HG03575 (cell line): ENCODE results near the gene KRT86.

Source experiments
- ATAC-seq: cut with Tn5 transposase; IDR thresholded peaks from one replicate; pipeline ENCODE4 v1.9.1; 2021; ENCODE audit not compliant: unreplicated experiment, insufficient number of reproducible peaks, low FRiP score; ENCODE audit errors: extremely low read depth

Gene KRT86

DNA sequence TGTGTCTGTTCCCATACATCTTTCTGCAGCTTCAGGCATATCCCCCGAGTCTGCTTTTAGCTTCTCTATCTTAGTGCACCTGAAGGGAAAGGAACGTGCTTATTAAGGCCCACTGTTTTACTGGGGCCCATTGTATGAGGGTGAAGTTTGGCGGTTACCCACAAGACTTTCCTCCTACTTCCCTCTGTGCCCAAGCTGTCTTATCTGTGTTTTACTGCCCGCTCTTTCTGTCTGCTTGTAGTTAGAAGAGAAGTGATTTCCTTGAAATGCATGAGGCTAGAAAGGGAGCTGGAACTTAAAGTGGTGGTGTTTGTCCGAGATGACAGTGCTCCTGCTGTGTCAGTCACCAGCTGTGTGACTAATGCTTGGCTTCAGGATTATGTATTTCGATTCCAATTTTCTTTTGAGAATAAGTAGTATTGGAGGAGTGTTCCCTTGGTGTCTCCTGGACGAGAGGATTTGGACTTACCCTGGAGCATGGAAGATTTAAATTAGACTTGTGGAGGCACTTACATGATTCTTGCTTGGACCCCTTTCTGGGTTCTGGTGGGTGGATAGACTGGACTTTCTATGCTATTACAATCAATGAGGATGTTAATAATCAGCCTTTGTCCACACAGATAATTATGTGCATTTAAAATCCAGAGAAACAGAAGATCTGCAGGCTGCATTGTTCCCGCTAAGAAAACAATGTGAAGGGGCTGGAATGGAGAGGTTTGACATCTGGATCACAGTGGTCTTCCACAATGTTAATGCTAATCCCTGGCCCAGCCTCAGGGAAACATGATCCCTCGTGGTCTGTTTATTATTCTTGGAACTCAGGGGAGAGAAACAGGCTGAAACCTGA, 13.9 kb upstream of the KRT86 start:
- no peak for ATAC-seq

DNA sequence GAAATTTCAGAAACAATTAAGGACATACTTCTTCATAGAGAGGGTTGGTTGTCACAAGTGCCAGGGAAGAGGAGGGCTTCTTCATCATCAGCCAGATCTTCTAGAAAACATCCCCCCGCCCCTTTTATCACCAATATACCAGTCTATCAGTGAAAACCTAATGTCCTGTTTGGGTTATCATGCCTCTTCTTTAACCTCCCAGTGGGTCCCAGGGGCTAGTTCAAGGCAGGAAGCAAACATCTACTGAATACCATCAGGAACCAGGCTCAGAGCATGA, 13.3 kb upstream of the KRT86 start:
- ATAC-seq, result no peak

DNA sequence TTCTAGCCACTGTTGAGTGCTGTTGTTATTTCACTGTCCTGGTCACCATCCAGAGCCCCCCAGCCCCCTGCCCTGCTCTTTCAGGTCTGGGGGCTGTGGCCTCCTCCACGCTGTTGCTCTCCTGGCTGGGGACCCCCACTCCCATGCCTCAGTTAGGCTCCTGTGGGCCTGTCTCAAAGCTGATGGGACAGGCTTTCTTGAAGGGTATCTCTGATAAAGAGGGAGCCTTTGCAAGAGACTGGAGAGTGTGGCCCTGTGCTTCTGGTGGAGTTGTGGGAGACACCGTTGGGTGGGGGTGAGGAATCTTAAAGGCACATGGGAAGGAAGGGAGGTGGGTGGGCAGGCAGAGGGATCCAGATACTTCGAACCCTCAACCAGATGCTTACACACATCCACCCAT, 12.2 kb upstream of the KRT86 start:
- ATAC-seq, result no peak

DNA sequence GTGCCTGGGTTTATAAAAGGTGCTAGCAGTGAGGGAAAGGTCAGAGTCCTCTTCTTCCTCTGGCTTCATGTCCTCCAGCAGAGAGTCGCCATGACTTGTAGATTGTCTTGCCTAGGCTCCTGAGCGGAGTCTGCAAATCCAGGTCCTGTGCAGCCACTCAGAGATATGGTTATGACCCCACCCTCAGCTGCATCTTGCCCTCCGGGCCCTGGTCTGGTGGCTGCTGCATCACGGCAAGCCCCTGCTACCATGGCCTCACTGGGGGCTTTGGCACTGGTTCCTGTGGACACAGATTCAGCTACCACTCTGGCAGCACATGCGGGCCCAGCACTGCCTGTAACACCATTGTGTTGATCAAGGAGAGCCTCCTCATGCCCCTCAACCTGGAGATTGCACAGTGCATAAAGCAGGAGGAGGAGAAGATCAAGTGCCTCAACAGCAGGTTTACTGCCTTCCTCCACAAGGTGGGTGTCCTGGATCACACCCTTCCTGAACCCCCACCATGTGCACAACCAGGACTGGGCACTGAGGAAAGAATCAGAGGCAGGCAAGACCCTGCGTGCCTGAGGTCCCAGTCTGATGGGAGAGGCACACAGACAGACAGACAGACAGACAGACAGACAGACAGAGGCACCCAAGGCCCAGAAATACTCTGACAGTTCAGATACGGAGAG, 10.5 kb upstream of the KRT86 start:
- ATAC-seq, result no peak

DNA sequence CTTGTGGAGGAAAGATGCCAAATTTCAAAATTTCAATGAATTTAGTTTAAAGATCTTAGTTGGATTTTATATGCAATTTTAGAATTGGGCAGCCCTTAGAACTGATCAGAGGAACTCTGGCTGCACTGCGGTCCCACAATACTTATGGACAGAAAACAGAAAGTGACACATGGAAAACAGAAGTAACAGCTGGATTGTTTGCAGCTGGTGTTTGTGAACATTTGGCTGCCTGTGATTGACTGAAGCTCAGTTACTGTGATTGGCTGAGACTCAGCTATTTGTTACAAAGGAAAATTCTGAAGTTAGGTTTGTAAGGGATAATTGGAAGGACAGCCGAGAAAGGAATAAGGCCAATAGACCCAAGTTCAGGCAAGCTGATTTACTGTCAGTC, 10.0 kb upstream of the KRT86 start:
- no peak for ATAC-seq

DNA sequence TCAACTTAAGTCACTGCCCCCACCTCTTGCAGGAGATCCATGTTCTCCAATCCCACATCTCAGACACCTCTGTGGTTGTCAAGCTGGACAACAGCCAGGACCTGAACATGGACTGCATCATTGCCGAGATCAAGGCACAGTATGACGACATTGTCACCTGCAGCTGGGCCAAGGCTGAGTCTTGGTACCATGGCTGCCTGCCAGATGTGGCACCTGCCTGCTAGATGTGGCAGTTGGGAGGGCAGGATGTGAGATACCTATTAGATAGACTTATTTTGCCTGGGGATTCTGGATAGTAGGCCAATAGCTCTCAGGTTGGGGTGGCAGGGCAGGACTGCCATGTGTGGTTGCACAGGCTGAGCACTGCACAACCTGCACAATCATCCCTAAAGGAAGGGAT, 7.9 kb upstream of the KRT86 start:
- no peak for ATAC-seq

DNA sequence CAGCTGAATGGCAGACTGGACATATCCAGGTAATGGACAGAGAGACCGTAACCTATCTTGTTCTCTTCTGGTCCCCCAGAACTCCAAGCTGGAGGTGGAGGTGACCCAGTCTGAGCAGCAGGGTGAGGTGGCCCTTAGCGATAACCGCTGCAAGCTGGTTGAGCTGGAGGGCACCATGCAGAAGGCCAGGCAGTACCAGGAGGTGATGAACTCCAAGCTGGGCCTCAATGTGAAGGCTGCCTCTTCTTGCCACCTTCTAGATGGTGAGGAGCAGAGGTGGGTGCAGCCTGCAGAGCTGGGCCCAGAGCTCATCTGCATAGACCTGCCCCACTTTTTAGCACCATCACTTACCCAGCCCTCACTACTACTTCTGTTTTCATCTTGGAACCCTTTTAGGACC, 7.2 kb upstream of the KRT86 start:
- no peak for ATAC-seq

DNA sequence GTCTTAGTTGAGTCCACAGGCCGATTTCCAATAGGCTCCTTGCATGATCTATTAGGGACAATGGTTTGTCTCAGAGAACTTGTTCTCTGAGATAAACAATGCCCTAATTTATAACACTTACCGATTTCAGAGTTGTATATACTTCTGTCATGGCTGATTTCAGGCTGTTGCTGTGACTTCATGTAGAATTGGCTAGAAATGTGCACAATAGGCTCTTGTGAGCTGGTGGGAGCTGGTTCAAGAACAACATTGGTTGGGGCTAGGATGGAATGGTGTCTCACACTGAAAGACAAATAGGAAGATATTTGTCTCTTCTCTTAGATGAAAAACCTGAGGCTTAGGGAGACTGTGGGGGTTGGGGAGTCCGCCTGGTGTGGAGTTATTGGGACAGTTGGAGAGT, 6.7 kb upstream of the KRT86 start:
- no peak for ATAC-seq

DNA sequence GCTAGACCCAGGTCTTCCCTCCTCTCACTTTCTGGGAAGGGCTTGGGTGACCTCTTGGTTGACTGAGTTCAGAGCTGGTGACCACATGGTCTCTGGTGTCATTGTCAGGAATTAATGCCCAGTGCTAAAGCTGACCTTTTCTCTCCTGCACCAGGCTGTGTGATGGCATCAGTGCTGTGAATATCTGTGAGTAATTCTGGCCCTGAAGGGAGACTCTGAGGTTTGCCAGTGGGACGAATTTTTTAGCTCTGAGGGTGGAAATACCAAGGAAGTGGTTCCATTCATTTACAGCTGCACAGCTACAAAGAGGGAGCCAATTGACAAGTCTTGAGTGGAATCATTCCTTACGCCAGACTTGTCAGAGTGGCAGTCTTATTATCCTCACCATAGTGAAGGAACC, 6.2 kb upstream of the KRT86 start:
- ATAC-seq, result no peak

DNA sequence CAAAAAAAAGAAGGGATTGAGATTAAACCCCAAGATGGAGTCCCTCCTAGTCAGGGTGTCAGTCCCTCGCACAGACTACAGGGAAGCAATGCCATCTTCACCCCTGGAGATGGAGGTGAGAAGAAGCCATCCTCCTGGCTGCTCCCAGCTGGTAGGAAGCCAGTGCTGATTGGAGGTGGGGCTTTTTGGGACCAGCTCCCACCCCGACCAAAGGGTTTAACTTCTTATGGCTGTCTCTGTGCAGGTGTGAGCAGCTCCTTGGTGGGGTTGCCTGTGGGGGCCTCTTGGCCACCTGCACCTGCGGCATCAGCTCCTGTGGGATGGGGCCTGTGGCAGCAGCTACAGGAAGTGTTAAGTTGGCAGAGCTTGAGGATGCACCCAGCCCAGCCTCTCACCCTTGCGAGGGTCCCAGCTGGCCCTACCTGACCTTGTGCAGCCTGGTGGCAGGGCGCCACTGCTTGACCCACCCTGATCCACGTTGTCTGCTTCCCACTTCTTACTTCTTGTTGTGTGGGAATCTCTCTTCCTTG, 3.8 kb upstream of the KRT86 start:
- ATAC-seq, result no peak

DNA sequence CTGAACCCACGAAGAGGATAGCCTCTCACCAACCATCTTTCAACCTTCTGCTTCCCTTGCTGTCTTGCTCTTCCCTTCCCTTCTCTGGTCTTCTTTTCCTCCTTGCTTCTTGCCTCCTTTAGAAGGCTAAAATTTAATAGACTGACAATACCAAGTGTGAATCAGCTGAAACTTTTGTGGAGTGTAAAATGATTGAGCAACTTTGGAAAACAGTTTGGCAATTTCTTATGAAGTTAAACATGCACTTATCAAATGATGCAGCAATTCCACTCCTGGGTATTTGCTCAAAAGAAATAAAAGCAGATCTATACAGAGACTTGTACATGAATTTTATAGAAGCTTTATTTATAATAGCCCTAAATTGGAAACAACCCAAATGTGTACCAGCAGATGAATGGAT, 3.3 kb upstream of the KRT86 start:
- no peak for ATAC-seq

DNA sequence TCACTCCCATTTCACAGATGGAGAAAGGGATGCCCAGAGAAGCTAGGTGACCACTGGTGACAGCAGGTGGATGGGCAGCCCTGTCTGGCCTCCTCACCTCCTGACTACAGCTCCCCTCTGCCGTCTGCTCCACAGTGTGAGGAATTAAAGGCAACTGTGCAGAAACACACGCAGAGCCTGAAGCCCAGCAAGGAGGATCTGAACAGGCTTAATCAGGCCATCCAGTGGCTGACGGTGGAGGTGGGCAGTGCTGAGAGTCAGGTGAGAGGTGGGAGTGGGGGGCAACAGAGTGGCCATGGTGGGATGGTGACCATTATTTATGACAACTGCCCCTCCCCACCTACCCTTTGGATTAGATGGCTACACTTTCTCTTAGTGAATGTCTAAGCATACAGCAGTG, 1.2 kb downstream of the KRT86 start:
- ATAC-seq, result no peak

DNA sequence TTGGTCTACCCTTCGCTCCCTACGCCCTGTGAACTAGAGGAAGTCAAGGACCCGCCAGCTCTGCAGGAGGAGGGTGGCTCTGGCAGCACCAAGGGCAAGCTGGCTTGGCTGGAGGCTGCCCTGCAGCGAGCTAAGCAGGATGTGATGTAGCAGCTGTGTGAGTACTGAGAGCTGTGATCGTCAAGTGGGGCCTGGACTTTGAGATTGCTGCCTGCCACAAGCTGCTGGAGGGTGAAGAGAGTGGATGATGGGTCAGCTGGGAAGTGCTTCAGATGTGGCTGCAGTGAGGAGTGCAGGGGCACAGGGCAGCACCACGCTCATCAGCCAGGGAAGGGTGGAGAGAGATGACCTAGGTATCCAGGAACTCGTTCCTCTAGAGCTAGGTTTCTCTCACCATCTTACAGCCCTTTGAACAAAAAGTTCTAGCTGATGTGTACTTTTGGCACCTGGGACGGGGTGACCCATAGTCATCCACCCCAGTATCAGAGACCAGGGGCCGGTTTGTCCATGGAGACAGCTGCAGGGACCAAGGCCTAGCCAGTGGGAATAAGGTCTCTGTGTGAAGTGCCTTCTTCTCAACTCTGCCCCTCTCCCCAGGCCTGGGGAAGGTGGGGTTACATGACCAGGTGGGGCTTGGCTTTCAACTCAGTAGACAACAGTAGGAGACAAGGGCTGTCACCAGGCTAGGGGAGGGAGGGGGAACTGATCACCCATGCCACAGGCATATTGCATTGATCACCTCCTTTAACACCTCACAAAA, 3.2 kb downstream of the KRT86 start:
- no peak for ATAC-seq

DNA sequence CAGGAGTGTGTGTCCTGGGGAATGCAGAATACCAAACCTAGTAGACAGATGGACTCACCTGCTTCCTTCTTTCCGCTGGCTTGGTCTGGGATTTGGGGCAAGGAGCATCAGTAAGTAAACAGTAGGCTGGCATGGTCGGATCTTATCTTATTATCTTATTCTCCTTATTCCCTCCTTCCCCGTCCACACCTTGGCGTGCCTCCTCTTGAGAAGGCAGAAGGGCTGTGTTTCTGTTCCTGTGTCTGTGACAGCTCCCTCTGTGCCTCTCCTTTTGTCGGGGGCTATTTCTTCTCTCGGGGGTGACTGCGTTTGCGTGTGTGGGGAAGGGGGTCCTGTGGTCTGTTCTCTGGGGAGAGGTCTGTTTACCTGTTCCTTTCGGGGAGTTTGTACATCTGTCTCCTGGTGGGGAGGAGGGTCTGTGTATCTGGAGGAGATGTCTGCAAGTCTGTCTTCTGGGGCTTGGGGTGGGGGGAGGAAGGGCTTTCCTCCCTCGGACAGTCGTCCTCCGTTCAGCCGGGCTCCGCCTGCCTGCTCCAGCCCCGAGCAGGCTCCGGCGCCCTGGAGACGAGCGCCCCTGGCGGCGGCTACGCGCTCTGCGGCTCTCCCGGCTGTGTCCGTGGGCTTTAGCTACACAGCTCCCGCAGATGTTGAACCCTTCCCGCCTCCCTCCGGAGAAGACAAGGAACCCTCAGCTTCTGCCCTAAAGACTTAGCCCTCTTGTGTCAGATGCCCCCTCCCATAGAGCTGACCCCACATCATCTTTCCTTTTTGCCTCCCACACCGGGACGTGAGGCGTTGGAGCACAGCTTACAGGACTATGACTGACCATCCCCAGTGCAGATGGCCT, 4.4 kb downstream of the KRT86 start:
- no peak for ATAC-seq

DNA sequence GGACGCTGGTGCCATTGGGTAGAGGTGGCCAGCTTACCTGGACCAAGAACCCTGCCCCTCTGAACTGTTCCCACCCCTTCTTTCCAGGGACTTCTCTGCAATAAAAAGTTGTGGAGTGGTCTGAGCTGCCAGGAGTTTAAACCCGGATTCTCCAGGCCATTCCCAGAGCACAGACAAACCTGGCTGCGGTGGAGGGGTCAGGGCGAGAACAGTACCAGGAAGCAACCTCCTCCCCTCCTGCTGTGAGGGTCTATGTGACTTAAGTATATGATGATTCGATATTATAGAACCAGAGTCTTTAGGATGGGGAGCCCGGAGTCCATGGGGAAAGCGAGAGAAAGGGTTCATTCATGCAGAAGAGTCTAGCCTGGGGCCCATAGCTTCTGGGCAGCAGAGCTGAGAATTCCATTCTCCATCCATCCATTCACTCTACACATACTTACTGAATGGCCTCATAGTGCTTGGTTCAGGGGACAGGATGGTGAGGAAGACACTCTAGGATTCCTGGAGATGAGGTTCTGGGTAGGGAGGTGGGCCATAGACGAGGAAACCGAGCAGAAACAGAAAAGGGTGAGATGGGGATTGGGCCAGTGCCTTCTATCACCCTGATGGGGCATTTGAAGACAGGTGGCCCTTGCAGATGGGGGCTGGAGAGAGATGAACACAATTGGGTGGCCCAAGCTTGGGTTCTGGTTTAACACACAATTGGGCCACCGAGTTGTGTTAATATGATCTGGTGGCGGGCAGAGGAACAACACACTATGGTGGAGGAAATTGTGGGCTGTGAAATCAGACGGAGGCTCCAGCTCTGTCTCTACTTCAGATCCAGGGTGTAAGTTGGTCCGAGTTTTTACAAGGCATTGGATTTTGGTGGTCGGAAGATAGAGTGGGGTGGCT, 5.2 kb downstream of the KRT86 start:
- no peak for ATAC-seq

DNA sequence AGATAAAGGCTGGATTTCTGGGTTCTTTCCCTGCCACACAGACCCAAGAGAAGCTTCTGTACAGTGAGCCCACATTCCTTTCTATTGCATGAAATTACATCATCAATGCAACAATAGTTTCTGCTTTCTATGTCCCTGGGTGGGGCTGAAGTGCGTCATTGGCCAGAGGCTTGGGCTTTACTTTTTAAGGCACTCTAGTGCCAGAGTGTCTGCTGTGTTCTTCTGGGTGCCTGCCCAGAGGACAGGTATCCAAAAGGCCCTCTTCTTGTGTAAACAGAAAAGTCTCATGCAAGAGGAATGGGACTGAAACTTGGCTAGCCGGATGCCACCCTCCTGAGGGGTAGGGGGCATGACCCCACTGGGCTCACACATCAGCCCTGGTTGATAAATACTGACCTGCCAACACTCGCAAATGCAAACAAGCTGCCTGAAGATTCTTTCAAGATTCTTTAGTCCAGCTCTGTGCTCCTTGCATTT, 5.9 kb downstream of the KRT86 start:
- no peak for ATAC-seq

DNA sequence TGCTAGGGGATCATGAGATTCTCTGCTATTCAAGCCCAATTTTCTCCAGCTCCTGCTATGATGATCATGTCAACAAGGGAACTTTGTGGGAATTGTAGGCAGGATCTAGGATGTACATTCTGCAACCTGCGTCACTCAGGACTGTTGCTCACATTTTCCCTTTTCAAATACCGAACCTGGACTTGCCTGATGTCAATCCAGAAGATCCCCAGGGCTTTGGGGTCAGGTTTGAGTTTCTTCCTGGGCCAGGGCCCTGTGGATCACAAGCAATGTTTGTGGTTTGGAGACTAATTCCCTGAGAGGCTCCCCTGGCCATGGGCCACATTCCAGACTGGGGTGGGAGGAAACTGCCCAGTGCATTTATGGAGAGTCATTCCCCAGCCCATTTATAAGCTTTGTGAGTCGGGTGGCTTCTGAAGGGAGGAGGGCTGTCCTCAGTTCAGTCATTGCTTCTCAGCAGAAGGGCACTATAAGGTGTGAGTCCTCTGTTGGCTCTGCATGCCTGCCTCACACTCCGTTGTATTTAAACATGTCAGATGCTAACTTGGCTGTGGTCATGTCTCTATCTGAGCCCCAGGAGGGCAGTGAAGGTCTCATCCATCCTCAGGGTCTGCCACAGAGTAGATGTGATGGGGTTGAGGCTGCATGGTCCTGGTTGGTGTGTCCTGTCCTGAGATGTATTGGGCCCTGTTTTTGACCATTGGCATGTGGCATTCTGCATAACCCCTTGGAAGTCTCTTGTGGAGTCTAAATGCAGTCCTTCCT, 6.5 kb downstream of the KRT86 start:
- ATAC-seq, result no peak
